ENCODE measurements around the gene TMPRSS7. TPM values are rescaled to one million over a fixed set of nuclear protein-coding genes. Genes with fewer than 3 reads are reported as not detected.

Gene TMPRSS7
- total RNA-seq, 4 donors from 2014 or later, result not detected

DNA sequence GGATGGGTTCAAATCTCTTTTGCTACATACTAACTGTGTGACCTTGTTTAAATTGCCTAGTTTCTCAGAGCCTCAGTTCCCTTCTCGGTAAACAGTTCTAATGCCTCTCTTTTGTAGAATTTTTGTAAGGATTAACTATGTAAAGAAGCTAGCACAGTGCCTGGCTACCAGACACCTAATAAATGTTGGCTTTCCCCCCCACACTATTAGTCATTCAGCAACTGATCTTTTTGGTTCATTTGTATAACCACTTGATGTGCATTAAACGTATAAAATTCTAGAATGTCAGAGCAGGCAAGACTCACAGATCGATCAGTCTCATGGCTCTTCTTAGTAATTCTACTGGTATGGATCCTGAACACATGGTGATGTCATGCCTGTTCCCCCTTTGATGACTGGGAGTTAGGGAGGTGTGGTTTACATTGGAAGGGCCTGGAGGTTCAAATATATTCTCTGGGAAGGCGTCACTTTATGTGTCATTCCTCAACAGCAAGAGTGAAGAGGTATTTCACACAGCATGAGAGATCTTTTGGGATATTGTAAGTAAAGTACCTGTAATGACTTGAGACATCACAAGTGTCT is 29.4 kb upstream of the TMPRSS7 start:
- peak; percentile 24 for DNase-seq (ENCODE audit: extremely low spot score)
- Histone ChIP-seq H3K9me3 (no peaks in the 10 kb centered on the region), H3K27ac (replicated peaks in 1 of 4) (no peak overlapping the region), H3K36me3 (no peaks in the 10 kb centered on the region), H3K27me3 (no peaks in the 10 kb centered on the region), H3K4me1 (no peaks in the 10 kb centered on the region), H3K4me3 (no peak overlapping the region)
- no peak for TF ChIP-seq POLR2AphosphoS5 (IDR thresholded peaks at IDR 0.05)
- TF ChIP-seq EP300 (IDR thresholded peaks at IDR 0.05), result no peak
- no peak for TF ChIP-seq CTCF (IDR thresholded peaks at IDR 0.05)
- TF ChIP-seq POLR2A (IDR thresholded peaks at IDR 0.05; ENCODE audit: low read depth), result no peak
- 92% methylated on average over 4 of the region's 4 CpGs for WGBS
- intact Hi-C loops (cut with DNase I), result no loop called here

- 30% methylated on average over 1 of the region's 1 CpG for WGBS
- DNase-seq (ENCODE audit: extremely low spot score), result peak; percentile 78
- H3K36me3 ChIP-seq, result no peaks in the 10 kb centered on the region
- H3K9me3 ChIP-seq, result no peaks in the 10 kb centered on the region
- intact Hi-C loops (cut with DNase I), result no loop called here
- TF ChIP-seq EP300 (IDR thresholded peaks at IDR 0.05), result no peak
- TF ChIP-seq POLR2AphosphoS5 (IDR thresholded peaks at IDR 0.05), result no peak
- TF ChIP-seq POLR2A (IDR thresholded peaks at IDR 0.05; ENCODE audit: low read depth), result no peak
- TF ChIP-seq CTCF (IDR thresholded peaks at IDR 0.05), result no peak
- no peak overlapping the region for H3K4me3 ChIP-seq
- H3K27ac ChIP-seq (replicated peaks in 1 of 4), result no peak overlapping the region
- peaks cover 0 to 10% (median 6%) of the 10 kb centered on the region in 4 donors for H3K4me1 ChIP-seq
- H3K27me3 ChIP-seq, result no peaks in the 10 kb centered on the region
Measured at GRCh38 chr3:112007633-112008032, 26.9 kb upstream of the TMPRSS7 start.

GRCh38 chr3:112009670-112010069 is 24.9 kb upstream of the TMPRSS7 start:
- WGBS, result 72% methylated on average over 2 of the region's 2 CpGs
- DNase-seq (ENCODE audit: extremely low spot score), result no peak
- no peaks in the 10 kb centered on the region for H3K27me3 ChIP-seq
- no peaks in the 10 kb centered on the region for H3K9me3 ChIP-seq
- no peaks in the 10 kb centered on the region for H3K36me3 ChIP-seq
- intact Hi-C loops (cut with DNase I), result no loop called here
- H3K4me1 ChIP-seq, result peaks cover 7 to 21% (median 16%) of the 10 kb centered on the region in 4 donors
- H3K27ac ChIP-seq (replicated peaks in 1 of 4), result no peak overlapping the region
- H3K4me3 ChIP-seq, result no peak overlapping the region
- no peak for TF ChIP-seq POLR2A (IDR thresholded peaks at IDR 0.05; ENCODE audit: low read depth)
- no peak for TF ChIP-seq POLR2AphosphoS5 (IDR thresholded peaks at IDR 0.05)
- TF ChIP-seq CTCF (IDR thresholded peaks at IDR 0.05), result no peak
- no peak for TF ChIP-seq EP300 (IDR thresholded peaks at IDR 0.05)

GRCh38 chr3:112010636-112011035 is 23.9 kb upstream of the TMPRSS7 start:
- Histone ChIP-seq H3K27me3 (no peaks in the 10 kb centered on the region), H3K4me3 (no peak overlapping the region), H3K36me3 (no peaks in the 10 kb centered on the region), H3K4me1 (peaks cover 7 to 21% (median 16%) of the 10 kb centered on the region in 4 donors), H3K27ac (replicated peaks in 1 of 4) (no peak overlapping the region), H3K9me3 (no peaks in the 10 kb centered on the region)
- WGBS, result 67% methylated on average over 3 of the region's 3 CpGs
- peak; percentile 66 for DNase-seq (ENCODE audit: extremely low spot score)
- no peak for TF ChIP-seq CTCF (IDR thresholded peaks at IDR 0.05)
- TF ChIP-seq EP300 (IDR thresholded peaks at IDR 0.05), result no peak
- TF ChIP-seq POLR2A (IDR thresholded peaks at IDR 0.05; ENCODE audit: low read depth), result no peak
- no peak for TF ChIP-seq POLR2AphosphoS5 (IDR thresholded peaks at IDR 0.05)
- intact Hi-C loops (cut with DNase I), result no loop called here

All from esophagus muscularis mucosa (tissue), 4 donors.